22Rv1 (cell line): Measurements from ENCODE around the gene AKR1A1.
A peak's percentile ranks its signal among the peaks of the same experiment; 100 is the strongest.

Experiments used
- H3K27ac ChIP-seq: fragments of 450-650 bp; 2 replicates; pipeline ENCODE4 v1.5.1; 2017
- CTCF ChIP-seq: fragments of 450-650 bp; IDR thresholded peaks from 2 replicates; pipeline ENCODE4 v1.5.1; 2017; ENCODE audit warnings: mild to moderate bottlenecking
- ZFX ChIP-seq: fragments of 450-650 bp; IDR thresholded peaks from 2 replicates; pipeline ENCODE4 v1.6.1; 2017; ENCODE audit warnings: antibody characterized with exemption, borderline replicate concordance

AKR1A1 gene

GRCh38 chr1:45610589-45611226 lies 60.1 kb downstream of the AKR1A1 start:
- TF ChIP-seq CTCF (no peak), ZFX (no peak)
- no peak overlapping the region for H3K27ac ChIP-seq

DNA sequence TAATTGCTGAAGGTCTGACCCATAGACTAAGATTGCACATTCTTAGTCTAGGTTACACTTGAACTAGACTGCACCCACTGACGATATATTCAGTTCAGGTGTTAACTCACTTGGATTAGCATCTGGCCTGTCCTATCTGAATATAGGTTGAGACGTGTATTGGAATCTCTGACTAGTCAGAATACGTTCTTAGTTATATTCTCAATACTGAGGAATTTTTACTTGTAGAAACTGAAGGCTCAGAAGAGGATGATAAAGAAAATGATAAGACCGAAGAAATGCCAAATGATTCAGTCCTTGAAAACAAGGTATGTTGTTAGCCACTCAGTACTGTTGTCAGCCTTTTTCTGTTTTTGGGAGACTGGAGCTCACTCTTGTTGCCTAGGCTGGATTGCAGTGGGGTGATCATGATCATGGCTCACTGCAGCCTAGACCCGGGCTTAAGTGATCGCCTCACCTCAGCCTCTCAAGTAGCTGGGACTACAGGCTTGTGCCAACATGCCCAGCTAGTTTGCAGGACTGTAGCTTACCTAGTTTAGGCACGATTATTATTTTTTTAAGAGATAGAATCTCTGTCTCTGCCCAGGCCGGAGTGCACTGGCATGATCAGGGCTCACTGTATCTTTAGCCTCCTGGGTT lies 62.4 kb downstream of the AKR1A1 start:
- no peak for TF ChIP-seq ZFX
- TF ChIP-seq CTCF = no peak
- H3K27ac ChIP-seq = no peak overlapping the region

DNA sequence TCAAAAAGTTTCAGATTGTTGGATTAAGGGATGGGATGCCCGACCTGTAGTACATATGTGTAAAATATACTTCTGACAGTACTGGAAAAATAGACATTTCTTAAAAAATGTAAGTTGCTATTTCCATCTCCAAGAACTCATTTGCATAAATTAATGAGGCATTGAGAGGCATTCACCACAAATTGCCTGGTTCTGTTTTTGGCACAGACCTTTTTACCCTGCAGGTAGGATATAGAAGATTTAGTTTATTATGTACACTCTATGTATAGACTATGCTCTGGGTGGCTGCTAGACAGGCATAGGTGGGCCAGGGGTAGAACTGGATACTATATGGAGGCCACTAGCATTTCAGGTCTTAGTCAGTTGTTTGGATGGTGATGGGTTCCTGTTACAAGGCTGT lies 65.3 kb downstream of the AKR1A1 start:
- H3K27ac ChIP-seq = no peak overlapping the region
- TF ChIP-seq ZFX (no peak), CTCF (no peak)

GRCh38 chr1:45617618-45618017 lies 67.0 kb downstream of the AKR1A1 start:
- TF ChIP-seq ZFX = no peak
- TF ChIP-seq CTCF = no peak

GRCh38 chr1:45619149-45619921 lies 68.7 kb downstream of the AKR1A1 start:
- TF ChIP-seq ZFX = no peak
- TF ChIP-seq CTCF = no peak
- peak overlapping the region; percentile 43 for H3K27ac ChIP-seq

More at GRCh38 chr1:45617618-45618017, 67.0 kb downstream of the AKR1A1 start:
- H3K27ac ChIP-seq = no peak overlapping the region
